ENCODE data around the gene ASCL1. TPM values are rescaled to one million over a fixed set of nuclear protein-coding genes. Genes with fewer than 3 reads are reported as not detected.

Gene ASCL1
- total and polyA plus RNA-seq, 9 of the 15 experiments (the other 6 are each of a cell fraction or from before 2014, with no cell fraction given) = 0.01 to 0.09 (median 0.04) TPM; not detected in 3

DNA sequence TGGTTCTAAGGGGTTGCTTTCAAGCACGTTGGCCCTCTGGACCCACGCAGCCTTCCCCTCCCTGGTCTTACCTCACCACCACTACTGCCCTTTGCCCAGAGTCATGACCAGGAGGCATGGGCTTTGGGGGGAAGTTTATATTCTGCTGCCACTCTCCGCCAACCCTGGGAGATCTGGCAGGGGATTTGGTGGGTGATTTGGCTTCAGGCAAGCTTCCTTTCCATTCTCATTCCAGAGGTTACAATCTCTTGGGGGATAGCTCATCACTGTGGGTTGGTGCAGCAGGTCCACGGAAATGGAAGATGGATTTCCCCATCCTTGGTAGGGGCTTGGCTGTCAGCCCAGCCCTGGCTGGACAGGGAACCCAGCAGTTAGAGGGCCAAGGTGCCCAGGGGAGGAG is 46.7 kb upstream of the ASCL1 start:
- H3K79me2 ChIP-seq (ENCODE audit: control insufficient read depth, insufficient read depth, low read length) = no peaks in the 10 kb centered on the region
- no peak overlapping the region for H3K4me3 ChIP-seq
- in situ Hi-C loops (cut with MboI) = no loop called here
- H3K27me3 ChIP-seq (ENCODE audit: control insufficient read depth in 2 of 2, insufficient read depth in 2 of 2, low read length in 2 of 2) = no peaks in the 10 kb centered on the region
- whole genome bisulfite sequencing (ENCODE audit: insufficient coverage, low coverage, missing lambda C conversion rate) = 0% methylated on average over 4 of the region's 4 CpGs
- no peak overlapping the region for H3K9ac ChIP-seq (ENCODE audit: insufficient read depth in 1 of 2, low read depth in 2 of 2, low read length in 2 of 2)
- no peak overlapping the region for H3K27ac ChIP-seq (ENCODE audit: extremely low read depth, low read depth, low read length)
- ATAC-seq (no peak), DNase-seq (ENCODE audit: extremely low read depth in 1 of 4, low spot score in 3 of 4) (no peak), FAIRE-seq (no peak)
- no peaks in the 10 kb centered on the region for H3K4me1 ChIP-seq (replicated peaks in 1 of 2; ENCODE audit: control insufficient read depth in 2 of 2, insufficient read depth in 2 of 2, low read length in 2 of 2)
- intact Hi-C loops (cut with micrococcal nuclease) = no loop called here
- H3K36me3 ChIP-seq (ENCODE audit: control insufficient read depth, insufficient read depth, low read length) = no peaks in the 10 kb centered on the region
- no peaks in the 10 kb centered on the region for H3K9me1 ChIP-seq (ENCODE audit: control insufficient read depth, insufficient read depth, low read length)
- ChIA-PET CTCF (ENCODE audit: low intra/inter-chr PET ratio) (no interaction called here), POLR2A (interaction anchor here (1.0 kb wide), 1 partner anchor 1126 kb away, joined by 4 read pairs; no protein-coding TSS in a partner anchor)
- H4K20me1 ChIP-seq (replicated peaks; ENCODE audit: control insufficient read depth, insufficient read depth, low read length) = no peaks in the 10 kb centered on the region
- no TSS peak for BruUV-seq (replicated peaks)
- H2AFZ ChIP-seq (ENCODE audit: low read depth, low read length) = no peak overlapping the region
- no peaks in the 10 kb centered on the region for H3K9me3 ChIP-seq (replicated peaks; ENCODE audit: control insufficient read depth, insufficient read depth, low read depth, low read length)
- H3K4me2 ChIP-seq (ENCODE audit: insufficient read depth, low read length) = no peak overlapping the region
- no peak for TF ChIP-seq EZH2 (IDR thresholded peaks at IDR 0.05; ENCODE audit: borderline replicate concordance, low read depth, low read length)
- no peak for TF ChIP-seq NR1H2 (CRISPR knock-in tag; IDR thresholded peaks at IDR 0.05)
- no peak for TF ChIP-seq PYGO2 (tag; IDR thresholded peaks at IDR 0.05)
- no peak for TF ChIP-seq ZSCAN29 (IDR thresholded peaks at IDR 0.05)
- TF ChIP-seq, protein P1, sequence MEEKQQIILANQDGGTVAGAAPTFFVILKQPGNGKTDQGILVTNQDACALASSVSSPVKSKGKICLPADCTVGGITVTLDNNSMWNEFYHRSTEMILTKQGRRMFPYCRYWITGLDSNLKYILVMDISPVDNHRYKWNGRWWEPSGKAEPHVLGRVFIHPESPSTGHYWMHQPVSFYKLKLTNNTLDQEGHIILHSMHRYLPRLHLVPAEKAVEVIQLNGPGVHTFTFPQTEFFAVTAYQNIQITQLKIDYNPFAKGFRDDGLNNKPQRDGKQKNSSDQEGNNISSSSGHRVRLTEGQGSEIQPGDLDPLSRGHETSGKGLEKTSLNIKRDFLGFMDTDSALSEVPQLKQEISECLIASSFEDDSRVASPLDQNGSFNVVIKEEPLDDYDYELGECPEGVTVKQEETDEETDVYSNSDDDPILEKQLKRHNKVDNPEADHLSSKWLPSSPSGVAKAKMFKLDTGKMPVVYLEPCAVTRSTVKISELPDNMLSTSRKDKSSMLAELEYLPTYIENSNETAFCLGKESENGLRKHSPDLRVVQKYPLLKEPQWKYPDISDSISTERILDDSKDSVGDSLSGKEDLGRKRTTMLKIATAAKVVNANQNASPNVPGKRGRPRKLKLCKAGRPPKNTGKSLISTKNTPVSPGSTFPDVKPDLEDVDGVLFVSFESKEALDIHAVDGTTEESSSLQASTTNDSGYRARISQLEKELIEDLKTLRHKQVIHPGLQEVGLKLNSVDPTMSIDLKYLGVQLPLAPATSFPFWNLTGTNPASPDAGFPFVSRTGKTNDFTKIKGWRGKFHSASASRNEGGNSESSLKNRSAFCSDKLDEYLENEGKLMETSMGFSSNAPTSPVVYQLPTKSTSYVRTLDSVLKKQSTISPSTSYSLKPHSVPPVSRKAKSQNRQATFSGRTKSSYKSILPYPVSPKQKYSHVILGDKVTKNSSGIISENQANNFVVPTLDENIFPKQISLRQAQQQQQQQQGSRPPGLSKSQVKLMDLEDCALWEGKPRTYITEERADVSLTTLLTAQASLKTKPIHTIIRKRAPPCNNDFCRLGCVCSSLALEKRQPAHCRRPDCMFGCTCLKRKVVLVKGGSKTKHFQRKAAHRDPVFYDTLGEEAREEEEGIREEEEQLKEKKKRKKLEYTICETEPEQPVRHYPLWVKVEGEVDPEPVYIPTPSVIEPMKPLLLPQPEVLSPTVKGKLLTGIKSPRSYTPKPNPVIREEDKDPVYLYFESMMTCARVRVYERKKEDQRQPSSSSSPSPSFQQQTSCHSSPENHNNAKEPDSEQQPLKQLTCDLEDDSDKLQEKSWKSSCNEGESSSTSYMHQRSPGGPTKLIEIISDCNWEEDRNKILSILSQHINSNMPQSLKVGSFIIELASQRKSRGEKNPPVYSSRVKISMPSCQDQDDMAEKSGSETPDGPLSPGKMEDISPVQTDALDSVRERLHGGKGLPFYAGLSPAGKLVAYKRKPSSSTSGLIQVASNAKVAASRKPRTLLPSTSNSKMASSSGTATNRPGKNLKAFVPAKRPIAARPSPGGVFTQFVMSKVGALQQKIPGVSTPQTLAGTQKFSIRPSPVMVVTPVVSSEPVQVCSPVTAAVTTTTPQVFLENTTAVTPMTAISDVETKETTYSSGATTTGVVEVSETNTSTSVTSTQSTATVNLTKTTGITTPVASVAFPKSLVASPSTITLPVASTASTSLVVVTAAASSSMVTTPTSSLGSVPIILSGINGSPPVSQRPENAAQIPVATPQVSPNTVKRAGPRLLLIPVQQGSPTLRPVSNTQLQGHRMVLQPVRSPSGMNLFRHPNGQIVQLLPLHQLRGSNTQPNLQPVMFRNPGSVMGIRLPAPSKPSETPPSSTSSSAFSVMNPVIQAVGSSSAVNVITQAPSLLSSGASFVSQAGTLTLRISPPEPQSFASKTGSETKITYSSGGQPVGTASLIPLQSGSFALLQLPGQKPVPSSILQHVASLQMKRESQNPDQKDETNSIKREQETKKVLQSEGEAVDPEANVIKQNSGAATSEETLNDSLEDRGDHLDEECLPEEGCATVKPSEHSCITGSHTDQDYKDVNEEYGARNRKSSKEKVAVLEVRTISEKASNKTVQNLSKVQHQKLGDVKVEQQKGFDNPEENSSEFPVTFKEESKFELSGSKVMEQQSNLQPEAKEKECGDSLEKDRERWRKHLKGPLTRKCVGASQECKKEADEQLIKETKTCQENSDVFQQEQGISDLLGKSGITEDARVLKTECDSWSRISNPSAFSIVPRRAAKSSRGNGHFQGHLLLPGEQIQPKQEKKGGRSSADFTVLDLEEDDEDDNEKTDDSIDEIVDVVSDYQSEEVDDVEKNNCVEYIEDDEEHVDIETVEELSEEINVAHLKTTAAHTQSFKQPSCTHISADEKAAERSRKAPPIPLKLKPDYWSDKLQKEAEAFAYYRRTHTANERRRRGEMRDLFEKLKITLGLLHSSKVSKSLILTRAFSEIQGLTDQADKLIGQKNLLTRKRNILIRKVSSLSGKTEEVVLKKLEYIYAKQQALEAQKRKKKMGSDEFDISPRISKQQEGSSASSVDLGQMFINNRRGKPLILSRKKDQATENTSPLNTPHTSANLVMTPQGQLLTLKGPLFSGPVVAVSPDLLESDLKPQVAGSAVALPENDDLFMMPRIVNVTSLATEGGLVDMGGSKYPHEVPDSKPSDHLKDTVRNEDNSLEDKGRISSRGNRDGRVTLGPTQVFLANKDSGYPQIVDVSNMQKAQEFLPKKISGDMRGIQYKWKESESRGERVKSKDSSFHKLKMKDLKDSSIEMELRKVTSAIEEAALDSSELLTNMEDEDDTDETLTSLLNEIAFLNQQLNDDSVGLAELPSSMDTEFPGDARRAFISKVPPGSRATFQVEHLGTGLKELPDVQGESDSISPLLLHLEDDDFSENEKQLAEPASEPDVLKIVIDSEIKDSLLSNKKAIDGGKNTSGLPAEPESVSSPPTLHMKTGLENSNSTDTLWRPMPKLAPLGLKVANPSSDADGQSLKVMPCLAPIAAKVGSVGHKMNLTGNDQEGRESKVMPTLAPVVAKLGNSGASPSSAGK (IDR thresholded peaks at IDR 0.05) = no peak
- no peak for TF ChIP-seq ZMIZ1 (IDR thresholded peaks at IDR 0.05; ENCODE audit: low read depth in 2 of 2, low read length in 2 of 2)
